Chondrocyte (in vitro differentiated cells): ENCODE measurements around the gene FEZ2. TPM values are rescaled to one million over a fixed set of nuclear protein-coding genes. Genes with fewer than 3 reads are reported as not detected.

Source experiments
- DNase-seq: peaks from one replicate; pipeline ENCODE4 v3.0.0; 2021; ENCODE audit warnings: mixed read lengths, low spot score
- H3K27ac Mint-ChIP-seq: one replicate; pipeline ENCODE4 v1.8.0; 2021; ENCODE audit warnings: mild to moderate bottlenecking, moderate library complexity, mixed read lengths; ENCODE audit not compliant: unreplicated experiment
- H3K27me3 Mint-ChIP-seq: 2 replicates; pipeline ENCODE4 v1.8.0; 2021; ENCODE audit warnings: low read depth, mixed read lengths
- H3K36me3 Mint-ChIP-seq: 2 replicates; pipeline ENCODE4 v1.8.0; 2021; ENCODE audit warnings: low read depth, mixed read lengths
- H3K4me1 Mint-ChIP-seq: 2 replicates; pipeline ENCODE4 v1.8.0; 2021; ENCODE audit warnings: low read depth, mild to moderate bottlenecking, mixed read lengths
- H3K4me3 Mint-ChIP-seq: one replicate; pipeline ENCODE4 v1.8.0; 2021; ENCODE audit warnings: mild to moderate bottlenecking, moderate library complexity, mixed read lengths; ENCODE audit not compliant: unreplicated experiment
- H3K9me3 Mint-ChIP-seq: 2 replicates; pipeline ENCODE4 v1.8.0; 2021; ENCODE audit warnings: low read depth, mixed read lengths
- CTCF ChIP-seq: fragments of 200-600 bp; sonication (generic); IDR thresholded peaks from 2 replicates; pipeline ENCODE4 v1.5.0; 2021; ENCODE audit warnings: antibody characterized with exemption, mild to moderate bottlenecking, moderate library complexity
- total RNA-seq: library from RNA; stranded (reverse); gene quantifications from 3 replicates; pipeline ENCODE4 v1.2.1, GENCODE V29; 2021

Gene FEZ2
- total RNA-seq, 1 donor from 2014 or later = 46.8 TPM

GRCh38 chr2:36516136-36516870 lies 81.7 kb downstream of the FEZ2 start:
- H3K4me3 Mint-ChIP-seq = no peak overlapping the region
- peak overlapping the region; percentile 90 for H3K27ac Mint-ChIP-seq
- no peak for TF ChIP-seq CTCF
- H3K27me3 Mint-ChIP-seq = no peaks in the 10 kb centered on the region
- H3K4me1 Mint-ChIP-seq = peaks cover 36% of the 10 kb centered on the region
- H3K36me3 Mint-ChIP-seq = peaks cover 47% of the 10 kb centered on the region
- no peak for DNase-seq
- no peaks in the 10 kb centered on the region for H3K9me3 Mint-ChIP-seq

- Mint-ChIP-seq H3K27me3 (no peaks in the 10 kb centered on the region), H3K27ac (peak overlapping the region; percentile 90), H3K4me3 (no peak overlapping the region), H3K4me1 (peaks cover 36% of the 10 kb centered on the region), H3K36me3 (peaks cover 42% of the 10 kb centered on the region), H3K9me3 (no peaks in the 10 kb centered on the region)
- no peak for TF ChIP-seq CTCF
- DNase-seq = no peak
Observed at GRCh38 chr2:36515538-36515937, 82.4 kb downstream of the FEZ2 start.

- H3K4me1 Mint-ChIP-seq = peaks cover 44% of the 10 kb centered on the region
- peak overlapping the region; percentile 2 for H3K27ac Mint-ChIP-seq
- no peak overlapping the region for H3K4me3 Mint-ChIP-seq
- DNase-seq = no peak
- H3K9me3 Mint-ChIP-seq = no peaks in the 10 kb centered on the region
- peaks cover 30% of the 10 kb centered on the region for H3K36me3 Mint-ChIP-seq
- TF ChIP-seq CTCF = no peak
- H3K27me3 Mint-ChIP-seq = no peaks in the 10 kb centered on the region
Observed at GRCh38 chr2:36513661-36514060, 84.3 kb downstream of the FEZ2 start.

GRCh38 chr2:36512705-36513104 lies 85.3 kb downstream of the FEZ2 start:
- Mint-ChIP-seq H3K4me1 (peaks cover 44% of the 10 kb centered on the region), H3K9me3 (no peaks in the 10 kb centered on the region), H3K4me3 (no peak overlapping the region), H3K36me3 (peaks cover 30% of the 10 kb centered on the region), H3K27me3 (no peaks in the 10 kb centered on the region), H3K27ac (peak overlapping the region; percentile 34)
- no peak for DNase-seq
- no peak for TF ChIP-seq CTCF

GRCh38 chr2:36511858-36512603 lies 85.9 kb downstream of the FEZ2 start:
- Mint-ChIP-seq H3K27me3 (no peaks in the 10 kb centered on the region), H3K4me3 (no peak overlapping the region), H3K4me1 (peaks cover 41% of the 10 kb centered on the region), H3K9me3 (no peaks in the 10 kb centered on the region), H3K27ac (no peak overlapping the region), H3K36me3 (peaks cover 27% of the 10 kb centered on the region)
- DNase-seq = no peak
- TF ChIP-seq CTCF = no peak
